GM12873 (cell line): ENCODE data around the gene SLC9A1.

Experiments
- TF ChIP-seq, protein P1 (sequence below): IDR thresholded peaks from 2 replicates; pipeline ENCODE4 v1.5.1; 2012; ENCODE audit warnings: low read depth, mild to moderate bottlenecking, moderate library complexity, low read length, control low read depth; ENCODE audit not compliant: insufficient read depth; ENCODE audit errors: missing control alignments

The SLC9A1 gene

GRCh38 chr1:27070390-27071048 lies 84.4 kb downstream of the SLC9A1 start:
- TF ChIP-seq, protein P1, sequence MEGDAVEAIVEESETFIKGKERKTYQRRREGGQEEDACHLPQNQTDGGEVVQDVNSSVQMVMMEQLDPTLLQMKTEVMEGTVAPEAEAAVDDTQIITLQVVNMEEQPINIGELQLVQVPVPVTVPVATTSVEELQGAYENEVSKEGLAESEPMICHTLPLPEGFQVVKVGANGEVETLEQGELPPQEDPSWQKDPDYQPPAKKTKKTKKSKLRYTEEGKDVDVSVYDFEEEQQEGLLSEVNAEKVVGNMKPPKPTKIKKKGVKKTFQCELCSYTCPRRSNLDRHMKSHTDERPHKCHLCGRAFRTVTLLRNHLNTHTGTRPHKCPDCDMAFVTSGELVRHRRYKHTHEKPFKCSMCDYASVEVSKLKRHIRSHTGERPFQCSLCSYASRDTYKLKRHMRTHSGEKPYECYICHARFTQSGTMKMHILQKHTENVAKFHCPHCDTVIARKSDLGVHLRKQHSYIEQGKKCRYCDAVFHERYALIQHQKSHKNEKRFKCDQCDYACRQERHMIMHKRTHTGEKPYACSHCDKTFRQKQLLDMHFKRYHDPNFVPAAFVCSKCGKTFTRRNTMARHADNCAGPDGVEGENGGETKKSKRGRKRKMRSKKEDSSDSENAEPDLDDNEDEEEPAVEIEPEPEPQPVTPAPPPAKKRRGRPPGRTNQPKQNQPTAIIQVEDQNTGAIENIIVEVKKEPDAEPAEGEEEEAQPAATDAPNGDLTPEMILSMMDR, result no peak

DNA sequence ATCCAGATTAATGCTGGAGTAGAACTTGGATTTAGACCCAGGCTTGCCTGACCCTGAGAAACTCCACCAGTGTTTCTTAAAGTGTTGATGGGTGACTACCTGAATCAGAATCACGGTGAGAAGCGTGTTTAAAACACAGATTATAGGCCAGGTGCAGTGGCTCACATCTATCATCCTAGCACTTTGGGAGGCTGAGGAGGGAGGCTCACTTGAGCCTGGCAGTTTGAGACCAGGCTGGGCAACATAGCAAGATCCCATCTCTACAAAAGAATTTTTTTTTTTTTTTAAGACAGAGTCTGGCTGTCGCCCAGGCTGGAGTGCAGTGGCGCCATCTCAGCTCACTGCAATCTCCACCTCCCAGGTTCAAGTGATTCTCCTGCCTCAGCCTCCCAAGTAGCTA lies 86.0 kb downstream of the SLC9A1 start:
- TF ChIP-seq, protein P1, result no peak

- TF ChIP-seq, protein P1, result no peak
These were observed 88.8 kb downstream of the SLC9A1 start for GRCh38 chr1:27065999-27066630.

DNA sequence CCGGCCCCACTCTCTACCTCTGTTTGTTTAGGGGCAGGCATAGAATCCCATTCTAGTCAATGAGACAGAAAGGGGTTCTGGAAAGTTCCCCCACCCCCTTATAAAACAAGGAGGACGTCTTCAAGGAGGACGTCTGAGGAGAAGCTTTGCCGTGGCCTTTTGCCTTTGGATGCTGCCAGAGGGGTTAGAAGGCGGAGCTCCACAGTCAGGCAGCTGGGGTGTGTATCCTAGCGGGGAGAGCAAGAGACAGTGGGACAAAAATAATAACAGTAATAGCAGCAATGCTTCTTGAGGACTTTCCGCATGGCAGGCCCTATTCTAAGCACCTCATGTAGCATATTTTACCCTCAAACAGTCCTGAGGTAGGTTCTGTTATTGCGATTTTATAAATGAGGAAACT lies 94.0 kb downstream of the SLC9A1 start:
- TF ChIP-seq, protein P1, result no peak

DNA sequence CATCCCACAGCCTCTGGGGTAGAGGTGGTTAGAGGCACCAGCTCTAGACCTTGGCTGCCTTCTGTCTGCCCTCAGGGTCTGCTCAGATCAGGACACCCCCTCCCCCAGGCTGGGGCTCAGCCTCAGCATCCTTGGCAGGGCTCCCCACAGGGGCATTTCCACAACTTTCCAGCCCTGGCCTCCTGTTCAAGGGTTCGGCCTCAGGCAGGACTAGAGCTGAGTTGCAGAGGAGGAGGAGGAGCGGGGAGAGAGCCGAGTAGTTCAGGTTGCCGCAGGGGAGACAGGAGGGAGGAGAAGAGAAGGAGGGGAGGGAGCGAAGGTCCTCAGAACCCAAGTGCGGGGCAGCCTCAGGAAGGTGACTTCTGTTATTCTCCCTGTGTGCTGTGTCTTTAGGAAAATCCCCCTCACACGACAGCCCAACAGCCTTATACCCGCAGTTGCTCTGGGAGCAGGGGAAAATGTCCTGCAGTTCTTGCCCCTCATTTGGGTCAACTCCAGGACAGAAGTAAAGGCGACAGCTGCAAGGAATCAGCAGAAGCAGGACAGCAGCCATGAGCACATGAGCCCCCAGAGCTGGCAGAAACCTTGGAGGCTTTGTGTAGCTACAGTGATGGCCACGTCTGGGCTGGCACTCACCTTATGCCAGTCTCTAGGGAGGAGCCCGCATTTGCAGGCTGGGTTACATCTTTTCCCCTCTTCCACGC lies 95.8 kb downstream of the SLC9A1 start:
- TF ChIP-seq, protein P1, result no peak

- TF ChIP-seq, protein P1, result no peak
These were observed 96.9 kb downstream of the SLC9A1 start for GRCh38 chr1:27057801-27058625.
